Breast epithelium (tissue), 4 donors: ENCODE results near the gene SEC61A1. TPM values are rescaled to one million over a fixed set of nuclear protein-coding genes. Genes with fewer than 3 reads are reported as not detected.
A peak's percentile ranks its signal among the peaks of the same experiment; 100 is the strongest.

Experiments
- DNase-seq, 2 donors: peaks; one replicate each; pipeline ENCODE4 v3.0.0-alpha.2; 2019; ENCODE audit warnings: low spot score in 2 of 2
- H3K27ac ChIP-seq, 2 donors: fragments of 200-600 bp; sonication (generic) in 1 of 2; one replicate each; pipeline ENCODE4 v1.5.1; 2016 to 2019; ENCODE audit warnings: mild to moderate bottlenecking in 1 of 2
- H3K27me3 ChIP-seq, 2 donors: fragments of 200-600 bp; sonication (generic) in 1 of 2; one replicate each; pipeline versions ENCODE4 v1.5.1 to v1.6.0; 2017 to 2019; ENCODE audit warnings: control low read depth in 1 of 2, mild to moderate bottlenecking in 1 of 2
- H3K36me3 ChIP-seq: fragments of 200-600 bp; one replicate; pipeline ENCODE4 v1.5.1; 2019
- H3K4me1 ChIP-seq, 2 donors: fragments of 200-600 bp; sonication (generic); one replicate each; pipeline ENCODE4 v1.5.1; 2016 to 2019; ENCODE audit warnings: control low read depth in 1 of 2
- H3K4me3 ChIP-seq, 3 donors: fragments of 200-600 bp; sonication (generic); 1 replicate in 2 of 3; 2 replicates in 1 of 3; pipeline ENCODE4 v1.5.1; 2016 to 2019; ENCODE audit warnings: mild to moderate bottlenecking in 3 of 3, moderate library complexity in 2 of 3
- H3K9me3 ChIP-seq, 2 donors: fragments of 200-600 bp; sonication (generic) in 1 of 2; one replicate each; pipeline ENCODE4 v1.5.1; 2016 to 2019; ENCODE audit warnings: control low read depth in 1 of 2
- CTCF ChIP-seq, 3 donors: fragments of 450-650 bp; IDR thresholded peaks; one replicate each; pipeline ENCODE4 v1.5.1; 2016 to 2017; ENCODE audit warnings: antibody characterized with exemption in 3 of 3, mild to moderate bottlenecking in 3 of 3, moderate library complexity in 3 of 3
- POLR2A ChIP-seq: fragments of 450-650 bp; IDR thresholded peaks from one replicate; pipeline ENCODE4 v1.6.1; 2016; ENCODE audit warnings: antibody characterized with exemption, mild to moderate bottlenecking, moderate library complexity
- POLR2AphosphoS5 ChIP-seq, 3 donors: sonication (generic); formaldehyde crosslinking; IDR thresholded peaks; one replicate each; pipeline ENCODE4 v1.6.1; 2017; ENCODE audit warnings: antibody characterized with exemption in 3 of 3
- intact Hi-C: fragments of 100-400 bp; cut with DNase I; formaldehyde crosslinking; loops from one replicate; pipeline ENCODE4 v1.15.1; 2023; ENCODE audit warnings: low total_unique reads
- total RNA-seq, 3 donors: library from RNA; depleted of rRNA; stranded (reverse); fragments of >200 nt; gene quantifications; one replicate each; pipeline ENCODE4 v1.1.0, GENCODE V29; 2016

SEC61A1 gene
- total RNA-seq, 3 donors from 2014 or later: 105 to 166 (median 142) TPM

GRCh38 chr3:128107834-128108233 lies 55.6 kb downstream of the SEC61A1 start:
- no peaks in the 10 kb centered on the region for H3K36me3 ChIP-seq
- intact Hi-C loops: no loop called here
- no peak for DNase-seq
- no peak overlapping the region for H3K4me3 ChIP-seq
- H3K27ac ChIP-seq: no peak overlapping the region
- no peaks in the 10 kb centered on the region for H3K27me3 ChIP-seq
- H3K9me3 ChIP-seq: no peaks in the 10 kb centered on the region
- H3K4me1 ChIP-seq: peaks cover 0 to 7% of the 10 kb centered on the region in 2 donors
- TF ChIP-seq POLR2AphosphoS5 (IDR thresholded peaks at IDR 0.05) (no peak), CTCF (IDR thresholded peaks at IDR 0.05) (no peak), POLR2A (no peak)

GRCh38 chr3:128111147-128111546 lies 58.9 kb downstream of the SEC61A1 start:
- H3K36me3 ChIP-seq: no peaks in the 10 kb centered on the region
- H3K27ac ChIP-seq: no peak overlapping the region
- peaks cover 0 to 8% of the 10 kb centered on the region in 2 donors for H3K4me1 ChIP-seq
- DNase-seq: no peak
- H3K27me3 ChIP-seq: no peaks in the 10 kb centered on the region
- H3K4me3 ChIP-seq: no peak overlapping the region
- no peaks in the 10 kb centered on the region for H3K9me3 ChIP-seq
- intact Hi-C loops: no loop called here
- no peak for TF ChIP-seq POLR2A
- no peak for TF ChIP-seq CTCF (IDR thresholded peaks at IDR 0.05)
- TF ChIP-seq POLR2AphosphoS5 (IDR thresholded peaks at IDR 0.05): no peak

GRCh38 chr3:128112357-128112968 lies 60.2 kb downstream of the SEC61A1 start:
- H3K9me3 ChIP-seq: no peaks in the 10 kb centered on the region
- no peaks in the 10 kb centered on the region for H3K27me3 ChIP-seq
- no peak overlapping the region for H3K4me3 ChIP-seq
- peaks cover 0 to 8% of the 10 kb centered on the region in 2 donors for H3K4me1 ChIP-seq
- DNase-seq: peak in 1 of 2 donors; percentile 36
- peak overlapping the region; percentile 33 to 42 for H3K27ac ChIP-seq
- TF ChIP-seq POLR2AphosphoS5 (IDR thresholded peaks at IDR 0.05) (no peak), POLR2A (no peak), CTCF (IDR thresholded peaks at IDR 0.05) (no peak)
- intact Hi-C loops: no loop called here
- no peaks in the 10 kb centered on the region for H3K36me3 ChIP-seq

GRCh38 chr3:128113817-128114794 lies 61.9 kb downstream of the SEC61A1 start:
- intact Hi-C loops: no loop called here
- H3K36me3 ChIP-seq: no peaks in the 10 kb centered on the region
- DNase-seq: no peak
- H3K27me3 ChIP-seq: no peaks in the 10 kb centered on the region
- TF ChIP-seq CTCF (IDR thresholded peaks at IDR 0.05): no peak
- no peak for TF ChIP-seq POLR2A
- no peak for TF ChIP-seq POLR2AphosphoS5 (IDR thresholded peaks at IDR 0.05)
- H3K4me3 ChIP-seq: no peak overlapping the region
- H3K4me1 ChIP-seq: peaks cover 0 to 8% of the 10 kb centered on the region in 2 donors
- no peaks in the 10 kb centered on the region for H3K9me3 ChIP-seq
- H3K27ac ChIP-seq: no peak overlapping the region

Other genes with a start within 250 kb of the SEC61A1 start
- gene MGLL, start 229.9 kb upstream of the SEC61A1 start, total RNA-seq: 10 to 100 TPM; 25.8 to 79.5 (median 30.2) TPM
- under 1 TPM in 2 of 3 donors, not detected in 1; 0.32 to 0.73 TPM for gene KBTBD12, start 137.2 kb upstream of the SEC61A1 start, total RNA-seq
- 10 to 100 TPM; 17.8 to 50.5 (median 36.0) TPM for gene RUVBL1, start 71.4 kb downstream of the SEC61A1 start, total RNA-seq
- 10 to 100 TPM; 13.9 to 28.2 (median 19.8) TPM for gene EEFSEC, start 101.0 kb downstream of the SEC61A1 start, total RNA-seq